ENCODE data around the gene NSL1.

The NSL1 gene

DNA sequence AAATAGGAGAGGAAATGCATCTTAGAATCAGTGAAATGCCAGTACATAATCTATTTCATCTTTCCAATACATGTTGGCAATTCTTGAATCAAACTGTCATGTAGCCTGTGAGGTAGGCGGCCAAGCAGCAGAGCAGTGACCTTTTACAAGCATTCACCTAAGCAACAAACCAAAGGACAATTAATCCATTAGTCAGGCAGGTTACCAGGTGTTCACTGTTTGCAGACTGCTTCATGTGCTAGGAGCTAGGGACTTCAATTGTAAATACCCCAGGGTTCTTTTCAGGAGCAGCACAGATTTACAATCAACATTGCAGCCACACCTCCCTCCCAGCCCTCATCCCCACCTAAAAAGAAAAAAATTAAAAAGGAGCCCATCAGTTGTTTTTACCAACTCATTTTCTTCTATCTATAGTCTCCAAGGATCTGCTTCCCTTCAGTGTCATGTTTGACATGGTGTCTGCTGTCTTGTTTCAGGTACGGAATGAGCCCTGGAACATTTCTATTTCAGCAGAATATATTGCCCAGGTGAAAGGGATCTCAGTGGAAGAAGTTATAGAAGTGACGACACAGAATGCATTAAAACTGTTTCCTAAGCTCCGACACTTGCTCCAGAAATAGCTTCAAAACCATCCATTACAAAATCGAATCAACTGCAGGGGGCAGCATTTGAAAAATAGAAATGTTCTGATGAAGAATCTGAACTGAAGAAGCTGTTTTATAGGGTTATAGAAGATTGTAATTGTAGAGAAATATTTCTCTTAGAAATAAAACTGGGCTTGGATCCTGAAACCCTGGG, 23.2 kb upstream of the NSL1 start:
- no CpG with 5 or more reads among the region's 5 CpGs for WGBS (ENCODE audit: extremely low coverage, insufficient coverage, insufficient read length)
- Histone ChIP-seq H3K36me3 (ENCODE audit: control insufficient read depth in 1 of 2, insufficient read depth in 2 of 2, low read length in 2 of 2) (no peaks in the 10 kb centered on the region), H3K4me3 (ENCODE audit: low read depth, low read length) (no peak overlapping the region), H2BK120ac (ENCODE audit: insufficient read depth, low read length, poor library complexity) (no peak overlapping the region), H3K4ac (ENCODE audit: low read depth, low read length) (no peak overlapping the region), H4K8ac (ENCODE audit: low read depth, low read length) (no peak overlapping the region), H3K79me2 (ENCODE audit: control insufficient read depth, insufficient read depth, low read length, poor library complexity) (no peaks in the 10 kb centered on the region), H2BK5ac (ENCODE audit: low read depth, low read length, poor library complexity) (no peak overlapping the region), H3K4me2 (ENCODE audit: low read length) (no peak overlapping the region), H3K27ac (ENCODE audit: low read depth, low read length) (no peak overlapping the region), H4K12ac (ENCODE audit: low read depth, low read length) (no peak overlapping the region), H4K91ac (ENCODE audit: low read depth, low read length) (no peak overlapping the region), H3K9ac (ENCODE audit: low read length) (no peak overlapping the region), H3K27me3 (ENCODE audit: insufficient read depth, low read length) (no peaks in the 10 kb centered on the region), H3K14ac (ENCODE audit: low read length) (no peak overlapping the region), H3K9me3 (ENCODE audit: insufficient read depth, low read depth, low read length) (no peaks in the 10 kb centered on the region), H3K79me1 (ENCODE audit: low read length) (no peaks in the 10 kb centered on the region), H2AFZ (ENCODE audit: insufficient read depth, low read length, poor library complexity) (no peak overlapping the region), H3K23ac (ENCODE audit: low read length) (no peak overlapping the region), H3K18ac (ENCODE audit: low read length) (no peak overlapping the region), H3K4me1 (ENCODE audit: control insufficient read depth in 1 of 2, insufficient read depth in 2 of 2, low read length in 2 of 2) (peaks cover 0 to 2% of the 10 kb centered on the region in 2 experiments), H2BK12ac (ENCODE audit: low read length) (no peak overlapping the region), H2AK5ac (ENCODE audit: low read length) (no peak overlapping the region)
- peak in 1 of 2 donors; percentile 60 for DNase-seq

DNA sequence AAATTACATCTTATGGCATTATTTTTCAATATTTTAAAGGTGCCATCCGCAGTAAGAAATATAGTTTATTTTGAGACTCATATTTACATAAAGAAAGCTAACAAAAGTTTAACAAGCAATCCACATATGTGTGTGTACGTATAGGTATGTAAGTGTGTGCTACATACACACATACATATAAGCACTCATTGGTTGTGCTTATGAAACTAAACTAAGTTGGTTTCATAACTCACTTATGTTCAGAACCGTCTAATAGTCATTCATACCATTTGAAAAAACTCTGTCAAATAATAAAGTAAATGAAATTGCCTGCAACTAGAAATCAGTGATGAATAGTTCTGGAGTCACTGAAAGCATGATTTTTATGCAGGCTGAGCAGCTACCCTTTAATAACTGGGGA, 14.2 kb upstream of the NSL1 start:
- Histone ChIP-seq H3K9ac (ENCODE audit: low read length) (no peak overlapping the region), H3K18ac (ENCODE audit: low read length) (no peak overlapping the region), H3K27me3 (ENCODE audit: insufficient read depth, low read length) (no peaks in the 10 kb centered on the region), H3K27ac (ENCODE audit: low read depth, low read length) (no peak overlapping the region), H2AFZ (ENCODE audit: insufficient read depth, low read length, poor library complexity) (no peak overlapping the region), H3K79me2 (ENCODE audit: control insufficient read depth, insufficient read depth, low read length, poor library complexity) (no peaks in the 10 kb centered on the region), H2BK120ac (ENCODE audit: insufficient read depth, low read length, poor library complexity) (no peak overlapping the region), H3K79me1 (ENCODE audit: low read length) (no peaks in the 10 kb centered on the region), H2BK12ac (ENCODE audit: low read length) (no peak overlapping the region), H3K4me2 (ENCODE audit: low read length) (no peak overlapping the region), H4K8ac (ENCODE audit: low read depth, low read length) (no peak overlapping the region), H2BK5ac (ENCODE audit: low read depth, low read length, poor library complexity) (no peak overlapping the region), H3K36me3 (ENCODE audit: control insufficient read depth in 1 of 2, insufficient read depth in 2 of 2, low read length in 2 of 2) (peaks cover 0 to 6% of the 10 kb centered on the region in 2 experiments), H4K91ac (ENCODE audit: low read depth, low read length) (no peak overlapping the region), H3K4me1 (ENCODE audit: control insufficient read depth in 1 of 2, insufficient read depth in 2 of 2, low read length in 2 of 2) (no peaks in the 10 kb centered on the region), H3K4me3 (ENCODE audit: low read depth, low read length) (no peak overlapping the region), H3K14ac (ENCODE audit: low read length) (no peak overlapping the region), H3K23ac (ENCODE audit: low read length) (no peak overlapping the region), H4K12ac (ENCODE audit: low read depth, low read length) (no peak overlapping the region), H2AK5ac (ENCODE audit: low read length) (no peak overlapping the region), H3K9me3 (ENCODE audit: insufficient read depth, low read depth, low read length) (no peaks in the 10 kb centered on the region), H3K4ac (ENCODE audit: low read depth, low read length) (no peak overlapping the region)
- DNase-seq, result no peak
- no CpG with 5 or more reads among the region's 3 CpGs for WGBS (ENCODE audit: extremely low coverage, insufficient coverage, insufficient read length)

DNA sequence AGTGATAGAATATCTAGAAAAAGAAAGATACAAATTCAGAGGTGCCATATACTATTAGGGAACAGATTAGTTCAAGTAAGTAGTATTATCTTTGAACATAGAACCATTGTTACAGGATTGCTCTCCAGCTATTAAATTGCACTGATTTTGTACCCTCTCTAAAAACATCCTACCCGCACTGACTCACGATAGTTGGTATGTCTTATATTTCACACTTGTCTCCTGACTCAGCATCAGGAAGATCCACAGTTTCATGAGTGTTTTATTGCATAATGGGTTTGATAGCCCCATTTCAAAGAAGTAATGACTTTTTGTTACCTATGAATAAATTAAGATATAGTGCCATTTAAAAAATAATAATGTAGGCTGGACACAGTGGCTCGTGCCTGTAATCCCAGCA, 6.1 kb upstream of the NSL1 start:
- H2BK120ac ChIP-seq (ENCODE audit: insufficient read depth, low read length, poor library complexity), result no peak overlapping the region
- no peak overlapping the region for H4K91ac ChIP-seq (ENCODE audit: low read depth, low read length)
- peaks cover 1 to 3% of the 10 kb centered on the region in 2 experiments for H3K36me3 ChIP-seq (ENCODE audit: control insufficient read depth in 1 of 2, insufficient read depth in 2 of 2, low read length in 2 of 2)
- no peaks in the 10 kb centered on the region for H3K9me3 ChIP-seq (ENCODE audit: insufficient read depth, low read depth, low read length)
- H3K79me1 ChIP-seq (ENCODE audit: low read length), result no peaks in the 10 kb centered on the region
- DNase-seq, result peak in 1 of 2 donors; percentile 14
- no peak overlapping the region for H3K14ac ChIP-seq (ENCODE audit: low read length)
- H3K4me3 ChIP-seq (ENCODE audit: low read depth, low read length), result no peak overlapping the region
- H3K79me2 ChIP-seq (ENCODE audit: control insufficient read depth, insufficient read depth, low read length, poor library complexity), result no peaks in the 10 kb centered on the region
- H4K8ac ChIP-seq (ENCODE audit: low read depth, low read length), result no peak overlapping the region
- H3K18ac ChIP-seq (ENCODE audit: low read length), result no peak overlapping the region
- no CpG with 5 or more reads among the region's 3 CpGs for WGBS (ENCODE audit: extremely low coverage, insufficient coverage, insufficient read length)
- H3K23ac ChIP-seq (ENCODE audit: low read length), result no peak overlapping the region
- H3K27me3 ChIP-seq (ENCODE audit: insufficient read depth, low read length), result no peaks in the 10 kb centered on the region
- no peak overlapping the region for H3K4me2 ChIP-seq (ENCODE audit: low read length)
- no peak overlapping the region for H2BK5ac ChIP-seq (ENCODE audit: low read depth, low read length, poor library complexity)
- H4K12ac ChIP-seq (ENCODE audit: low read depth, low read length), result no peak overlapping the region
- H3K9ac ChIP-seq (ENCODE audit: low read length), result no peak overlapping the region
- no peak overlapping the region for H2AFZ ChIP-seq (ENCODE audit: insufficient read depth, low read length, poor library complexity)
- no peak overlapping the region for H2AK5ac ChIP-seq (ENCODE audit: low read length)
- no peak overlapping the region for H2BK12ac ChIP-seq (ENCODE audit: low read length)
- H3K27ac ChIP-seq (ENCODE audit: low read depth, low read length), result no peak overlapping the region
- no peak overlapping the region for H3K4ac ChIP-seq (ENCODE audit: low read depth, low read length)
- H3K4me1 ChIP-seq (ENCODE audit: control insufficient read depth in 1 of 2, insufficient read depth in 2 of 2, low read length in 2 of 2), result no peaks in the 10 kb centered on the region

DNA sequence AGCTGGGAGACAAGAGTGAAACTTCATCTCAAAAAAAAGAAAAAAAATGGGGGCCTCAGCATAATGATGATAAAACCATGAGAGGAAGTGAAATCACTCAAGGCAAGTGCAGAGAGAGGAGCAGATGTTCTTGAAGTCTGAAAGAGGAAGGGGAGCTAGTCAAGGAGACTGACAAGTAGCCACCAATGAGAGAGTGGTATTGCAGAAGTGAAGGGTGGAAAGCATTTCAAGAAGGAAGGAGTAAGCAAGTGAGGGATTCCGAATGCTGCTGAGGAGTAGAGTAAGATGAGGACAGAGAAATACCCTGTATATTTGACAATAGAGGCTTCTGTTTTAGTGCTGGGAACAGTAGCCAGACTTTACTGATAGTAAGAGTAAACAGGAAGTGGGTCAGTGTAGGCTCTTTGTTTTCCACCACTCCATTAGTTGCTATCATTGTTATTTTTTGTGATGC, 3.0 kb upstream of the NSL1 start:
- H3K4me3 ChIP-seq (ENCODE audit: low read depth, low read length), result no peak overlapping the region
- H4K91ac ChIP-seq (ENCODE audit: low read depth, low read length), result no peak overlapping the region
- no peak overlapping the region for H3K18ac ChIP-seq (ENCODE audit: low read length)
- H3K27ac ChIP-seq (ENCODE audit: low read depth, low read length), result no peak overlapping the region
- H3K27me3 ChIP-seq (ENCODE audit: insufficient read depth, low read length), result no peaks in the 10 kb centered on the region
- DNase-seq, result peak in 1 of 2 donors; percentile 18
- H2AK5ac ChIP-seq (ENCODE audit: low read length), result no peak overlapping the region
- H3K4me2 ChIP-seq (ENCODE audit: low read length), result no peak overlapping the region
- H3K4me1 ChIP-seq (ENCODE audit: control insufficient read depth in 1 of 2, insufficient read depth in 2 of 2, low read length in 2 of 2), result peaks cover 2% of the 10 kb centered on the region in 2 experiments
- peaks cover 9% of the 10 kb centered on the region for H3K79me1 ChIP-seq (ENCODE audit: low read length)
- no peak overlapping the region for H3K14ac ChIP-seq (ENCODE audit: low read length)
- no peak overlapping the region for H3K4ac ChIP-seq (ENCODE audit: low read depth, low read length)
- H3K9ac ChIP-seq (ENCODE audit: low read length), result no peak overlapping the region
- H4K8ac ChIP-seq (ENCODE audit: low read depth, low read length), result no peak overlapping the region
- H2BK5ac ChIP-seq (ENCODE audit: low read depth, low read length, poor library complexity), result no peak overlapping the region
- no peak overlapping the region for H4K12ac ChIP-seq (ENCODE audit: low read depth, low read length)
- no peaks in the 10 kb centered on the region for H3K9me3 ChIP-seq (ENCODE audit: insufficient read depth, low read depth, low read length)
- no peak overlapping the region for H2BK12ac ChIP-seq (ENCODE audit: low read length)
- peaks cover 7% of the 10 kb centered on the region for H3K79me2 ChIP-seq (ENCODE audit: control insufficient read depth, insufficient read depth, low read length, poor library complexity)
- WGBS (ENCODE audit: extremely low coverage, insufficient coverage, insufficient read length), result no CpG with 5 or more reads among the region's 1 CpG
- H2BK120ac ChIP-seq (ENCODE audit: insufficient read depth, low read length, poor library complexity), result no peak overlapping the region
- no peak overlapping the region for H2AFZ ChIP-seq (ENCODE audit: insufficient read depth, low read length, poor library complexity)
- H3K36me3 ChIP-seq (ENCODE audit: control insufficient read depth in 1 of 2, insufficient read depth in 2 of 2, low read length in 2 of 2), result peaks cover 0 to 1% of the 10 kb centered on the region in 2 experiments
- H3K23ac ChIP-seq (ENCODE audit: low read length), result no peak overlapping the region
